GM19043 (cell line): Measurements from ENCODE around the gene RGS7.
"Not testable (repeated sequence)": the region's sequence is repeated elsewhere in the genome, so short reads cannot be mapped to it uniquely, and the experiment has no call there.

Source experiments
- ATAC-seq: cut with Tn5 transposase; IDR thresholded peaks from one replicate; pipeline ENCODE4 v1.9.1; 2021; ENCODE audit warnings: low read depth; ENCODE audit not compliant: unreplicated experiment

RGS7 gene

DNA sequence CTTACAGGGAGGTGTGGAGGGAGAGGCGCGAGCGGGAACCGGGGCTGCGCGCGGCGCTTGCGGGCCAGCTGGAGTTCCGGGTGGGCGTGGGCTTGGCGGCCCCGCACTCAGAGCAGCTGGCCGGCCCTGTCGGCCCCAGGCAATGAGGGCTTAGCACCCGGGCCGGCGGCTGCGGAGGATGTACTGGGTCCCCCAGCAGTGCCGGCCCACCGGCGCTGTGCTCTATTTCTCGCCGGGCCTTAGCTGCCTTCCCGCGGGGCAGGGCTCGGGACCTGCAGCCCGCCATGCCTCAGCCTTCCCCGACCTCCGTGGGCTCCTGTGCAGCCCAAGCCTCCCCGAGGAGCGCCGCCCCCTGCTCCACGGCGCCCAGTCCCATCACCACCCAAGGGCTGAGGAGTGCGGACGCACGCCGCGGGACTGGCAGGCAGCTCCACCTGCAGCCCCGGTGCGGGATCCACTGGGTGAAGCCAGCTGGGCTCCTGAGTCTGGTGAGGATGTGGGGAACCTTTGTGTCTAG is 594.5 kb downstream of the RGS7 start:
- not testable (repeated sequence) for ATAC-seq

DNA sequence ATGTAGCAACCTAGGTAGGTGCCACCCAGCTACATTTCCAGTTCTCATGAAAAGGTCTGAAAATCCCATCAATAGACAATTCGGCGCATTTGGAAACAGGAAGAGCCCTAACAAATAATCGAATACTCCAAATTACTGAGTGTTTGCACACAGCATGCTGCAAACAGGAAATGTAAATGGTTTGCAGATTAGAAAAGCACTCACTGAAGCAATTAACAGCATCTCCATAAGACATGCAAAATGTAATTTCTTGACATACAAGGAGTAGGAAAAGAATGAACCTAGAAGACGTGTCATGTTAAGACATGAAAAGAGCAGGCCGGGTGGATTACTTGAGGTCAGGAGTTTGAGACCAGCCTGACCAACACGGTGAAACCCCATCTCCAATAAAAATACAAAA is 598.2 kb downstream of the RGS7 start:
- ATAC-seq, result not testable (repeated sequence)

DNA sequence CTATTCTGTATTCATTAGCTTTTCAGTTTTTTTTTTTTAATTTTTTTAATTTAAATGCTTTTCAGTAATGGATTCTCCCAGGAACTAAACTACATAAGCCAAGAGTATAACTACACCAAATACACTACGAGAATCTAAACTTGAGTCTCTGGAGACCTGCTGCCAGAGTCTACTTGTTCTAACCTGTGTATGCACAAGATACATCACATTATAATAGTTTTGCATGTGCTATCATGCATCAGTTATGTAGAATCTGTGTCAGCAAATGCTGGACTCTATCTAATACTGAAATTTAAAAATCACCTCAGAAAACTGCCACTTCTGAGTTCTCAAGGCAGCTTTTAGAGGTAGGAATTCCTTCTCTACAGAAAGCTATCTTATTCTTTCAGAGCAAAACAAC is 598.7 kb downstream of the RGS7 start:
- no peak for ATAC-seq

DNA sequence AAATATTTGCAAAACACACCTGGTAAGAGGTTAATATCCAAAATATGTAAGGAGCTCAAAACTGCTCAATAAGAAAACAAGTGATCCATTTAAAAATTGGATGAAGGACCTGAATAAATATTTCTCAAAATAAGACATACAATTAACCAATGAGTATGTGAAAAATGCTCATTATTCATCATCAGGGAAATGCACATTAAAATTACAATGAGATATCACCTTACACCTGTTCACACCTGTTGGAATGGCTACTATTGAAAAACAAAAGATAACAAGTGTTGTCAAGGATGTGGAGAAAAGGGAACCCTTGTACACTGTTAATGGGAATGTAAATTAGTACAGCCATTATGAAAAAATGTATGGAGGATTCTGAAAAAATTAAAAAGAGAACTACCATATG is 609.1 kb downstream of the RGS7 start:
- ATAC-seq, result no peak

DNA sequence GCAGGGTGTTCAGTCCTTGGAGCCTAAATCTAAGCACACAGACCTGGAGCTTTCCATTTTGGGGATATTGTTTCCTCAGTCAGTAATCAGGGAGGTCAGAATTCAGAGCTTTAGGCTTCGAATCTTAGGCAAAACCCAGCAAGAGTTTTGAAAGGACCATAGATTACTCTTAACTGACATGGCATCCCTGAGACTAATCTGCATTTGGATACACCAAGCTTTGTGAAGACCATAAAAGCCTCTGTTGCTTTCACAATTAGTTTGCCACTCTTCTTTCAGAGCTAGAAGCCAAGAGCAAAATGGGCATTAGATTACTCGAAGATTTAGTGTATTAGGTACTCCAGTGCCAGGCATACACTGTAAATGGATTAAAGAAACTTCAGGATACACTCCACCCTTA is 613.3 kb downstream of the RGS7 start:
- no peak for ATAC-seq

DNA sequence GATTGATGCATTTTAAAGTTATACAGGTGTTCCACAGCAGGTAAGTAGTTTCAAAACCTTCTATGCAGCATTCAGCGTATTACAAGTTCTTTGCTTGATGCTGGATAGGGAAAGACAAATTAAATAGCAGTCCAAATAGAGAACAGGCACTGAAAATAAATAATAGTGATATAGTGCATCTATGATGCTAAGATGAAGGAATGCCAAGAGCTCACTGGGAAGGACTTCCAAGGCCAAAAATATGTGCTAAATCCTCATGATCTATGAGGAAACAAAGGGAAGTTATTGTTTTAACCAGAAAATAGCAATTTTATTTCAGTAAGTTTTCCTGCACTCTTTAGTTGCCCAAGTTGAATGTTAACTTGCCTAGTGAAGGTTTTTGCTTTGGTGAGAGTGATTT is 617.3 kb downstream of the RGS7 start:
- no peak for ATAC-seq

DNA sequence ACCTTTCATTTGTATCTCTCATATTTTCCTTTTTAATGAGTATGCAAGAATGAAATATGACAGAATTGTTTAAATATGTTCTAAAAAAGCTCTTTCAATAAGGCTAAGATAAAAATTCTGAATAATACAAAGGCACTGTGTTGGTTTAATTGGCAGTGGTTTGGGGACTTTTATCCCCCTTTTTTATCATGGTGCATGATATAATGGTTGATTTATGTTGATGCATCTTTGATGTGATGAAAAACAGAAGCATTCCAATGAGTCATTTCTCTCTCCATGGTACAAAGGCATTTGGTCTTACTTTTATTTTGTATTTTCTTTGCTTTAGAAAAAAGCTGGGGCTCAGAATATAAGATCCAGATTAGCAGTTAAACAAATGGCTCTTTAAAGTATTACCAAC is 617.9 kb downstream of the RGS7 start:
- ATAC-seq, result no peak

DNA sequence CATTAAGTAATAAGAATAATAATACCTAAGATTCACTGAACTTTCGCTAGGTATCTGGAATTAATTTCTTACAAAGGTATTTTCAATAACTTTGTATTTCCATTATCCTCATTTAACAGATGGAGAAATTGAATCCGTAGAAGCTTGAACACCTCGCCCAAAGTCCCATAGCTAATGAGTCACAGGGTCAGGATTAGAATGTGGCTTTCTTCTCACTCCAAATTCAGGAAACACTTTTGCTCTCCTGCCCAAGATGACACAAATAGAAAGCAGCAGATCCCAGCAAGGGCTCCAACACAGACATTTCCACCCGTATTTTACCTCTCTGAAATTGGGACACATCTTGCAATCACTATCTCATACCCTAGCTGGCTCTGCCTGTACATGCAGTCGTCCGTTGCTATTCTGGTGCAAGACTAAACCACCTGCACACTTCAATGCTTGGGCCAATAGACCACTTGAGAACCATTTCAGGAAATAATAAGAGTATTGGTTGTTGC is 619.2 kb downstream of the RGS7 start:
- no peak for ATAC-seq

DNA sequence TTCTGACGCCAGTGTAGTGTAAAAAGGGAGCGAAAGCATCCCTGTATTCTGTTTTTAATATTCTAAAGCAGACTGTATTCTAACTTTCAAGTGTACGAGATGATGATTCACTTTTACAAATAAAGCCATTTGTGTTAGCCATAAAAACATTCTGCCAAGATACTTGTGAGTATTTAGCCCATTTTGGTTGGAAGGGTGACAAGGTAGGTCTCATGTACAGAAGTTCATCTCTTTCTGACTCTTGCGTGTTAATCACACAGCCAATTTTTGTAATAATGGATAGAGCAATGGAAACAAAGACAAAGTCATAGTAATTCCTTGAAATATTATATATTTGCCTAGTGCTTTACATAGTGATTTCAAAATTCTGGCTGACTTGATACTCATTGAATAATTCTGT is 619.7 kb downstream of the RGS7 start:
- no peak for ATAC-seq

DNA sequence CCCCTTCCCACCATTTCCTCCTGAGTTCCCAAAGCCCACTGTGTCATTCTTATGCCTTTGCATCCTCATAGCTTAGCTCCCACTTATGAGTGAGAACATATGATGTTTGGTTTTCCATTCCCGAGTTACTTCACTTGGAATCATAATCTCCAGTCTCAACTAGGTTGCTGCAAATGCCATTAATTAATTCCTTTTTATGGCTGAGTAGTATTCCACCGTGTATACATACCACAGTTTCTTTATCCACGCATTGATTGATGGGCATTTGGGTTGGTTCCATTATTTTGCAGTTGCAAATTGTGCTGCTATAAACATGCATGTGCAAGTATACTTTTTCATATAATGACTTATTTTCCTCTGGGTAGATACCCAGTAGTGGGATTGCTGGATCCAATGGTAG is 622.3 kb downstream of the RGS7 start:
- ATAC-seq, result not testable (repeated sequence)

DNA sequence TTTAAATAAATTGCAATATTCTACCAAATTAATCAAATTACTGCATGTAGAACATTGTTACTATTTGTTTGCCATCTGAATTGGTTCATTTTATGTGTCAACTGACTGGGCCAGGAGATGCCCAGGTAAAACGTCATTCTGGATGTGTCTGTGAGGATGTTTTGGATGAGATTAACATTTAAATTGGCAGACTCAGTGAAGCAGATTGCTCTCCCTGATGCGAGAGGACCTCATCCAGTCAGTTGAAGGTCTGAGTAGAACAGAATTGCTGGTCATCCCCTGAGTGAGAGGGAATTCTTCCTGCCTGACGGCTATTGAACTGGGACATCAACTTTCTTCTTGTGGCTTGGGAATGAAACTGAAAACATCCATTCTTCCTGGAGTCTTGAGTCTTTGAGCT is 623.0 kb downstream of the RGS7 start:
- no peak for ATAC-seq

DNA sequence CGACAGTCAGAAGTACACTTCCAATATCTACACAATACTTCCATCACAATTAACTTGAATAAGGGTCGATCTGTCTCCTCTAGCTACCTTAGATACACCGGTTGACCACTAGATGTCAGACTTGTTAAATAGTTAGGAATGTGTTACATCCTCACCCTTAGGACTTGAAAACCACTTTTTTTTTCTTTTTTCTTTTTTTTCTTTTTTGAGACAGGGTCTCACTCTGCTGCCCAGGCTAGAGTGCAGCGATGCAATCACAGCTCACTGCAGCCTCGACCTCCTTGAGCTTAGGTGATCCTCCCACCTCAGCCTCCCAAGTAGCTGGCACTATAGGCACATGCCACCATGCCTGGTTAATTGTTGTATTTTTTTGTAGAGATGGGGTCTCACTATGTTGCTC is 624.6 kb downstream of the RGS7 start:
- peak; percentile 84 for ATAC-seq
